ENCODE data around the gene HDAC8. TPM values are rescaled to one million over a fixed set of nuclear protein-coding genes. Genes with fewer than 3 reads are reported as not detected.

Gene HDAC8
- total RNA-seq, 1 experiment from 2014 or later: 26.2 TPM

GRCh38 chrX:72621163-72621562, 48.5 kb upstream of the HDAC8 start:
- no peaks in the 10 kb centered on the region for H3K27me3 Mint-ChIP-seq (ENCODE audit: insufficient read depth, unreplicated experiment)
- no peaks in the 10 kb centered on the region for H3K4me1 Mint-ChIP-seq (ENCODE audit: low read depth, unreplicated experiment)
- H3K36me3 ChIP-seq (ENCODE audit: control insufficient read depth, insufficient read depth, low read length): no peaks in the 10 kb centered on the region
- no peaks in the 10 kb centered on the region for H3K36me3 Mint-ChIP-seq (ENCODE audit: insufficient read depth, unreplicated experiment)
- no peaks in the 10 kb centered on the region for H3K27me3 ChIP-seq (replicated peaks; ENCODE audit: control insufficient read depth, insufficient read depth, low read length)
- POLR2A ChIA-PET: no interaction called here
- no peak overlapping the region for H3K4me3 ChIP-seq (ENCODE audit: low read depth, low read length)
- peak overlapping the region; percentile 67 for H3K27ac Mint-ChIP-seq (ENCODE audit: unreplicated experiment)
- no peak for TF ChIP-seq CTCF (IDR thresholded peaks at IDR 0.05; ENCODE audit: insufficient read depth in 1 of 2, low read depth in 1 of 2, low read length in 1 of 2, severe bottlenecking in 1 of 2, unreplicated experiment in 1 of 2)
- H3K9me3 ChIP-seq: no peaks in the 10 kb centered on the region
- no peak for DNase-seq
- intact Hi-C loops (cut with micrococcal nuclease; ENCODE audit: unreplicated experiment): no loop called here
- CTCF ChIA-PET: no interaction called here
- peaks cover 11% of the 10 kb centered on the region; the same call in 1 of the 2 replicates for H3K4me1 ChIP-seq
- BruUV-seq (replicated peaks): no TSS peak
- no peak overlapping the region for H3K4me3 Mint-ChIP-seq (ENCODE audit: unreplicated experiment)
- H3K9me3 Mint-ChIP-seq (ENCODE audit: unreplicated experiment): no peaks in the 10 kb centered on the region

- ChIA-PET CTCF (no interaction called here), POLR2A (no interaction called here)
- Histone ChIP-seq H3K36me3 (ENCODE audit: control insufficient read depth, insufficient read depth, low read length) (no peaks in the 10 kb centered on the region), H3K4me1 (peaks cover 11% of the 10 kb centered on the region; the same call in 1 of the 2 replicates), H3K27me3 (replicated peaks; ENCODE audit: control insufficient read depth, insufficient read depth, low read length) (no peaks in the 10 kb centered on the region), H3K4me3 (ENCODE audit: low read depth, low read length) (no peak overlapping the region), H3K9me3 (no peaks in the 10 kb centered on the region)
- no peaks in the 10 kb centered on the region for H3K4me1 Mint-ChIP-seq (ENCODE audit: low read depth, unreplicated experiment)
- DNase-seq: peak; percentile 28 to 53
- no TSS peak for BruUV-seq (replicated peaks)
- no peaks in the 10 kb centered on the region for H3K9me3 Mint-ChIP-seq (ENCODE audit: unreplicated experiment)
- H3K27ac Mint-ChIP-seq (ENCODE audit: unreplicated experiment): peak overlapping the region; percentile 67
- peak overlapping the region; percentile 60 for H3K4me3 Mint-ChIP-seq (ENCODE audit: unreplicated experiment)
- TF ChIP-seq CTCF (IDR thresholded peaks at IDR 0.05; ENCODE audit: insufficient read depth in 1 of 2, low read depth in 1 of 2, low read length in 1 of 2, severe bottlenecking in 1 of 2, unreplicated experiment in 1 of 2): no peak
- H3K36me3 Mint-ChIP-seq (ENCODE audit: insufficient read depth, unreplicated experiment): no peaks in the 10 kb centered on the region
- no peaks in the 10 kb centered on the region for H3K27me3 Mint-ChIP-seq (ENCODE audit: insufficient read depth, unreplicated experiment)
- intact Hi-C loops (cut with micrococcal nuclease; ENCODE audit: unreplicated experiment): no loop called here
Measured at GRCh38 chrX:72620550-72621145, 48.0 kb upstream of the HDAC8 start.

- Histone ChIP-seq H3K4me3 (ENCODE audit: low read depth, low read length) (no peak overlapping the region), H3K9me3 (no peaks in the 10 kb centered on the region), H3K4me1 (no peaks in the 10 kb centered on the region), H3K36me3 (ENCODE audit: control insufficient read depth, insufficient read depth, low read length) (no peaks in the 10 kb centered on the region), H3K27me3 (replicated peaks; ENCODE audit: control insufficient read depth, insufficient read depth, low read length) (no peaks in the 10 kb centered on the region)
- Mint-ChIP-seq H3K27me3 (ENCODE audit: insufficient read depth, unreplicated experiment) (no peaks in the 10 kb centered on the region), H3K27ac (ENCODE audit: unreplicated experiment) (no peak overlapping the region), H3K36me3 (ENCODE audit: insufficient read depth, unreplicated experiment) (peaks cover 5% of the 10 kb centered on the region), H3K4me1 (ENCODE audit: low read depth, unreplicated experiment) (no peaks in the 10 kb centered on the region), H3K9me3 (ENCODE audit: unreplicated experiment) (no peaks in the 10 kb centered on the region), H3K4me3 (ENCODE audit: unreplicated experiment) (no peak overlapping the region)
- POLR2A ChIA-PET: no interaction called here
- TF ChIP-seq CTCF (IDR thresholded peaks at IDR 0.05; ENCODE audit: insufficient read depth in 1 of 2, low read depth in 1 of 2, low read length in 1 of 2, severe bottlenecking in 1 of 2, unreplicated experiment in 1 of 2): peak in 1 of 2 experiments; percentile 35
- intact Hi-C loops (cut with micrococcal nuclease; ENCODE audit: unreplicated experiment): no loop called here
- CTCF ChIA-PET: no interaction called here
- DNase-seq: no peak
- no TSS peak for BruUV-seq (replicated peaks)
Measured at GRCh38 chrX:72609313-72609712, 36.7 kb upstream of the HDAC8 start.

Measured in Caco-2 (cell line).